NCI-H128 (cell line): ENCODE results near the gene ZNF827.

ENCODE experiments used
- DNase-seq: peaks from one replicate; lab custom pipeline; 2025; ENCODE audit not compliant: unreplicated experiment; lab: John Stamatoyannopoulos, UW

The ZNF827 gene

GRCh38 chr4:145804116-145804515, 134.5 kb downstream of the ZNF827 start:
- no peak for DNase-seq

- no peak for DNase-seq
These were observed 139.4 kb downstream of the ZNF827 start for GRCh38 chr4:145799223-145799622.

- DNase-seq: no peak
These were observed 141.3 kb downstream of the ZNF827 start for GRCh38 chr4:145797278-145797677.

GRCh38 chr4:145796346-145796745, 142.3 kb downstream of the ZNF827 start:
- DNase-seq: no peak

GRCh38 chr4:145795521-145795920, 143.1 kb downstream of the ZNF827 start:
- DNase-seq: no peak

GRCh38 chr4:145792429-145792828, 146.2 kb downstream of the ZNF827 start:
- no peak for DNase-seq

GRCh38 chr4:145791988-145792387, 146.6 kb downstream of the ZNF827 start:
- no peak for DNase-seq

GRCh38 chr4:145788755-145789154, 149.9 kb downstream of the ZNF827 start:
- no peak for DNase-seq

GRCh38 chr4:145786830-145787229, 151.8 kb downstream of the ZNF827 start:
- DNase-seq: no peak

GRCh38 chr4:145786261-145786660, 152.4 kb downstream of the ZNF827 start:
- no peak for DNase-seq

GRCh38 chr4:145785391-145786008, 153.1 kb downstream of the ZNF827 start:
- DNase-seq: no peak

- no peak for DNase-seq
These were observed 154.6 kb downstream of the ZNF827 start for GRCh38 chr4:145784036-145784435.

GRCh38 chr4:145782756-145783155, 155.9 kb downstream of the ZNF827 start:
- no peak for DNase-seq

- no peak for DNase-seq
These were observed 157.3 kb downstream of the ZNF827 start for GRCh38 chr4:145781351-145781750.

- DNase-seq: no peak
These were observed 159.3 kb downstream of the ZNF827 start for GRCh38 chr4:145779319-145779801.

GRCh38 chr4:145776208-145776607, 162.4 kb downstream of the ZNF827 start:
- DNase-seq: no peak

GRCh38 chr4:145775406-145775805, 163.2 kb downstream of the ZNF827 start:
- DNase-seq: no peak

GRCh38 chr4:145774473-145774872, 164.2 kb downstream of the ZNF827 start:
- no peak for DNase-seq

- no peak for DNase-seq
These were observed 164.9 kb downstream of the ZNF827 start for GRCh38 chr4:145773581-145774234.

GRCh38 chr4:145772347-145772746, 166.3 kb downstream of the ZNF827 start:
- no peak for DNase-seq

GRCh38 chr4:145770124-145770523, 168.5 kb downstream of the ZNF827 start:
- DNase-seq: no peak

GRCh38 chr4:145769450-145770037, 169.1 kb downstream of the ZNF827 start:
- no peak for DNase-seq
